ENCODE measurements around the gene RRBP1. TPM values are rescaled to one million over a fixed set of nuclear protein-coding genes. Genes with fewer than 3 reads are reported as not detected.
A peak's percentile ranks its signal among the peaks of the same experiment; 100 is the strongest.

The RRBP1 gene
- total and polyA plus RNA-seq, 2 donors from 2014 or later = 83.4 to 231 TPM

GRCh38 chr20:17645010-17645409, 37.0 kb downstream of the RRBP1 start:
- intact Hi-C loops (cut with DNase I) = no loop called here
- H3K27ac ChIP-seq (ENCODE audit: low read depth in 2 of 2, low read length in 2 of 2) = peak overlapping the region in 1 of 2 donors; percentile 20
- no peak for TF ChIP-seq CTCF (IDR thresholded peaks at IDR 0.05; ENCODE audit: borderline replicate concordance, extremely low read depth, insufficient read depth)
- peaks cover 2 to 22% (median 11%) of the 10 kb centered on the region in 3 donors for H3K36me3 ChIP-seq (ENCODE audit: control insufficient read depth in 2 of 3, insufficient read depth in 3 of 3, low read length in 3 of 3)
- no peaks in the 10 kb centered on the region for H3K27me3 ChIP-seq (ENCODE audit: control insufficient read depth, insufficient read depth, low read length)
- H3K9ac ChIP-seq (ENCODE audit: low read length in 3 of 3) = no peak overlapping the region
- FAIRE-seq = no peak
- H3K9me3 ChIP-seq (ENCODE audit: control insufficient read depth in 2 of 3, insufficient read depth in 1 of 3, low read length in 3 of 3) = no peaks in the 10 kb centered on the region
- H3K4me1 ChIP-seq (ENCODE audit: control insufficient read depth in 2 of 3, insufficient read depth in 2 of 3, low read depth in 1 of 3, low read length in 3 of 3) = peaks cover 0 to 49% (median 40%) of the 10 kb centered on the region in 3 donors
- no peak for DNase-seq
- H3K4me3 ChIP-seq (ENCODE audit: low read length in 3 of 3) = no peak overlapping the region

GRCh38 chr20:17644451-17644850, 37.6 kb downstream of the RRBP1 start:
- peak overlapping the region in 1 of 2 donors; percentile 20 for H3K27ac ChIP-seq (ENCODE audit: low read depth in 2 of 2, low read length in 2 of 2)
- peak in 3 of 5 donors; percentile 39 to 81 (median 40) for DNase-seq

GRCh38 chr20:17643531-17644188, 38.4 kb downstream of the RRBP1 start:
- TF ChIP-seq CTCF (IDR thresholded peaks at IDR 0.05; ENCODE audit: borderline replicate concordance, extremely low read depth, insufficient read depth) = no peak
- no peaks in the 10 kb centered on the region for H3K9me3 ChIP-seq (ENCODE audit: control insufficient read depth in 2 of 3, insufficient read depth in 1 of 3, low read length in 3 of 3)
- H3K27ac ChIP-seq (ENCODE audit: low read depth in 2 of 2, low read length in 2 of 2) = peak overlapping the region; percentile 32 to 72
- intact Hi-C loops (cut with DNase I) = no loop called here
- H3K9ac ChIP-seq (ENCODE audit: low read length in 3 of 3) = no peak overlapping the region
- H3K27me3 ChIP-seq (ENCODE audit: control insufficient read depth, insufficient read depth, low read length) = no peaks in the 10 kb centered on the region
- DNase-seq = peak in 4 of 5 donors; percentile 35 to 64 (median 48)
- peaks cover 2 to 31% (median 13%) of the 10 kb centered on the region in 3 donors for H3K36me3 ChIP-seq (ENCODE audit: control insufficient read depth in 2 of 3, insufficient read depth in 3 of 3, low read length in 3 of 3)
- FAIRE-seq = no peak
- no peak overlapping the region for H3K4me3 ChIP-seq (ENCODE audit: low read length in 3 of 3)
- H3K4me1 ChIP-seq (ENCODE audit: control insufficient read depth in 2 of 3, insufficient read depth in 2 of 3, low read depth in 1 of 3, low read length in 3 of 3) = peaks cover 0 to 47% (median 38%) of the 10 kb centered on the region in 3 donors

More at GRCh38 chr20:17644451-17644850, 37.6 kb downstream of the RRBP1 start:
- H3K27me3 ChIP-seq (ENCODE audit: control insufficient read depth, insufficient read depth, low read length) = no peaks in the 10 kb centered on the region
- TF ChIP-seq CTCF (IDR thresholded peaks at IDR 0.05; ENCODE audit: borderline replicate concordance, extremely low read depth, insufficient read depth) = no peak
- no peak for FAIRE-seq
- peak overlapping the region in 1 of 3 donors; percentile 15 for H3K9ac ChIP-seq (ENCODE audit: low read length in 3 of 3)
- peaks cover 0 to 49% (median 40%) of the 10 kb centered on the region in 3 donors for H3K4me1 ChIP-seq (ENCODE audit: control insufficient read depth in 2 of 3, insufficient read depth in 2 of 3, low read depth in 1 of 3, low read length in 3 of 3)
- H3K36me3 ChIP-seq (ENCODE audit: control insufficient read depth in 2 of 3, insufficient read depth in 3 of 3, low read length in 3 of 3) = peaks cover 2 to 24% (median 11%) of the 10 kb centered on the region in 3 donors
- no peak overlapping the region for H3K4me3 ChIP-seq (ENCODE audit: low read length in 3 of 3)
- no peaks in the 10 kb centered on the region for H3K9me3 ChIP-seq (ENCODE audit: control insufficient read depth in 2 of 3, insufficient read depth in 1 of 3, low read length in 3 of 3)
- intact Hi-C loops (cut with DNase I) = no loop called here
